Liver (tissue), 9 donors: ENCODE results near the gene LRRC15. TPM values are rescaled to one million over a fixed set of nuclear protein-coding genes. Genes with fewer than 3 reads are reported as not detected.

Experiments used
- DNase-seq: peaks from one replicate; pipeline ENCODE4 v3.0.0-alpha.2; 2017; ENCODE audit warnings: low spot score
- H3K27ac ChIP-seq, 2 donors: one replicate each; pipeline ENCODE4 v1.7.0; 2013; ENCODE audit warnings: inconsistent platforms in 2 of 2, low read length in 2 of 2, control low read depth in 1 of 2, low read depth in 1 of 2, mild to moderate bottlenecking in 1 of 2
- H3K27me3 ChIP-seq, 4 donors: one replicate each; pipeline versions ENCODE4 v1.6.1 to v1.7.0; 2013; ENCODE audit warnings: low read length in 3 of 4, inconsistent platforms in 1 of 4, mild to moderate bottlenecking in 1 of 4, moderate library complexity in 1 of 4; ENCODE audit not compliant: control insufficient read depth in 4 of 4, insufficient read depth in 4 of 4
- H3K36me3 ChIP-seq, 4 donors: one replicate each; pipeline versions ENCODE4 v1.6.1 to v1.7.0; 2013; ENCODE audit warnings: low read length in 3 of 4, mild to moderate bottlenecking in 3 of 4, low read depth in 1 of 4, moderate library complexity in 1 of 4; ENCODE audit not compliant: control insufficient read depth in 4 of 4, insufficient read depth in 3 of 4
- H3K4me1 ChIP-seq, 4 donors: one replicate each; pipeline versions ENCODE4 v1.6.1 to v1.7.0; 2013; ENCODE audit warnings: low read length in 3 of 4, mild to moderate bottlenecking in 3 of 4, moderate library complexity in 1 of 4; ENCODE audit not compliant: control insufficient read depth in 4 of 4, insufficient read depth in 4 of 4
- H3K4me3 ChIP-seq, 3 donors: one replicate each; pipeline versions ENCODE4 v1.6.1 to v1.7.0; 2013; ENCODE audit warnings: low read length in 3 of 3, control low read depth in 1 of 3, low read depth in 1 of 3, mild to moderate bottlenecking in 1 of 3
- H3K9ac ChIP-seq, 2 donors: one replicate each; pipeline ENCODE4 v1.7.0; 2013; ENCODE audit warnings: low read length in 2 of 2, mild to moderate bottlenecking in 2 of 2, moderate library complexity in 2 of 2, control low read depth in 1 of 2, low read depth in 1 of 2
- H3K9me3 ChIP-seq, 4 donors: one replicate each; pipeline versions ENCODE4 v1.6.1 to v1.7.0; 2013; ENCODE audit warnings: low read length in 3 of 4; ENCODE audit not compliant: control insufficient read depth in 4 of 4
- ATF3 ChIP-seq: IDR thresholded peaks from 2 replicates; pipeline ENCODE4 v1.6.1; 2016; ENCODE audit warnings: antibody characterized with exemption
- CTCF ChIP-seq: fragments of 150-350 bp; IDR thresholded peaks from 2 replicates; pipeline ENCODE4 v1.5.1; 2017; ENCODE audit warnings: improper control_type of control experiment, low read depth, low read length; ENCODE audit not compliant: missing input control
- EGR1 ChIP-seq, 2 donors: IDR thresholded peaks; 2 replicates each; pipeline ENCODE4 v1.6.1; 2016 to 2018; ENCODE audit warnings: antibody characterized with exemption in 2 of 2, low read depth in 2 of 2
- FOXA1 ChIP-seq: IDR thresholded peaks from 2 replicates; pipeline ENCODE4 v1.6.1; 2016; ENCODE audit warnings: antibody characterized with exemption
- FOXA2 ChIP-seq: IDR thresholded peaks from 2 replicates; pipeline ENCODE4 v1.6.1; 2016; ENCODE audit warnings: antibody characterized with exemption
- GABPA ChIP-seq, 2 donors: IDR thresholded peaks in 1 of 2; conservative IDR thresholded peaks in 1 of 2; 2 replicates each; pipeline ENCODE4 v1.6.1; 2016; ENCODE audit warnings: antibody characterized with exemption in 2 of 2, mild to moderate bottlenecking in 1 of 2, moderate library complexity in 1 of 2
- HNF4A ChIP-seq, 2 donors: conservative IDR thresholded peaks; 2 replicates each; pipeline ENCODE4 v1.6.1; 2016; ENCODE audit warnings: antibody characterized with exemption in 2 of 2, mild to moderate bottlenecking in 2 of 2
- HNF4G ChIP-seq: IDR thresholded peaks from 2 replicates; pipeline ENCODE4 v1.6.1; 2016; ENCODE audit warnings: antibody characterized with exemption
- JUND ChIP-seq, 2 donors: IDR thresholded peaks; 2 replicates each; pipeline ENCODE4 v1.6.1; 2016; ENCODE audit warnings: antibody characterized with exemption in 2 of 2
- MAX ChIP-seq: IDR thresholded peaks from 2 replicates; pipeline ENCODE4 v1.6.1; 2016; ENCODE audit warnings: antibody characterized with exemption
- RAD21 ChIP-seq, 2 donors: IDR thresholded peaks; 2 replicates each; pipeline ENCODE4 v1.6.1; 2016; ENCODE audit warnings: antibody characterized with exemption in 2 of 2, mild to moderate bottlenecking in 2 of 2
- REST ChIP-seq: IDR thresholded peaks from 2 replicates; pipeline ENCODE4 v1.6.1; 2016; ENCODE audit warnings: antibody characterized with exemption, mild to moderate bottlenecking
- RXRA ChIP-seq, 2 donors: IDR thresholded peaks; 2 replicates each; pipeline ENCODE4 v1.6.1; 2017 to 2018; ENCODE audit warnings: antibody characterized with exemption in 2 of 2, mild to moderate bottlenecking in 1 of 2
- SP1 ChIP-seq: IDR thresholded peaks from 2 replicates; pipeline ENCODE4 v1.6.1; 2018; ENCODE audit warnings: antibody characterized with exemption, mild to moderate bottlenecking
- TAF1 ChIP-seq: conservative IDR thresholded peaks from 2 replicates; pipeline ENCODE4 v1.6.1; 2016; ENCODE audit warnings: antibody characterized with exemption, mild to moderate bottlenecking
- YY1 ChIP-seq: IDR thresholded peaks from 2 replicates; pipeline ENCODE4 v1.6.1; 2016; ENCODE audit warnings: antibody characterized with exemption, mild to moderate bottlenecking
- ZBTB33 ChIP-seq: IDR thresholded peaks from 2 replicates; pipeline ENCODE4 v1.6.1; 2016; ENCODE audit warnings: antibody characterized with exemption
- WGBS: extraction: QIAGEN DNeasy Blood & Tissue Kit; methylation state at CpG from one replicate; pipeline ENCODE4 v1.1.7; 2013; 5-methylcytosine and 5-hydroxymethylcytosine counted together
- polyA plus RNA-seq, 2 donors: library from polyadenylated mRNA; stranded (reverse) in 1 of 2; unstranded in 1 of 2; fragments of 200-250 nt in 1 of 2; fragments of >200 nt in 1 of 2; fragmentation: Nextera tagmentation in 1 of 2; extraction: Ambion mirVana in 1 of 2; gene quantifications; one replicate each; pipeline versions ENCODE4 v1.2.1 to v1.2.3, GENCODE V29; 2013 to 2015
- total RNA-seq, 2 donors: library from RNA; depleted of rRNA; stranded (reverse); fragments of >200 nt; gene quantifications; one replicate each; pipeline ENCODE4 v1.2.3, GENCODE V29; 2014
- donor health status: healthy.
- donor health status: healthy.
- donor health status: healthy.
- donor health status: healthy.
- donor health status: healthy.

The LRRC15 gene
- total and polyA plus RNA-seq, 4 donors = 0.03 to 0.08 (median 0.05) TPM; not detected in 1

- no peak for DNase-seq
- 87% methylated on average over 10 of the region's 10 CpGs for WGBS
- no peak overlapping the region for H3K27ac ChIP-seq
Measured at GRCh38 chr3:194376241-194376560, 6.7 kb upstream of the LRRC15 start.

GRCh38 chr3:194375473-194376240, 6.1 kb upstream of the LRRC15 start:
- DNase-seq = no peak
- Histone ChIP-seq H3K27me3 (peaks cover 0 to 2% (median 0%) of the 10 kb centered on the region in 4 donors), H3K4me3 (no peak overlapping the region), H3K9ac (no peak overlapping the region), H3K9me3 (no peaks in the 10 kb centered on the region), H3K27ac (no peak overlapping the region), H3K4me1 (no peaks in the 10 kb centered on the region), H3K36me3 (no peaks in the 10 kb centered on the region)
- WGBS = 54% methylated on average over 15 of the region's 15 CpGs
- TF ChIP-seq YY1 (no peak), FOXA2 (no peak), GABPA (IDR thresholded peaks at IDR 0.05 in 1 of 2, conservative IDR thresholded peaks at IDR 0.05 in 1 of 2) (no peak), HNF4G (no peak), TAF1 (no peak), MAX (no peak), REST (no peak), EGR1 (IDR thresholded peaks at IDR 0.05; ENCODE audit: low read depth in 2 of 2) (no peak), FOXA1 (no peak), CTCF (no peak), HNF4A (conservative IDR thresholded peaks at IDR 0.05) (no peak), SP1 (no peak), ZBTB33 (no peak), ATF3 (no peak), RXRA (IDR thresholded peaks at IDR 0.05) (no peak), RAD21 (IDR thresholded peaks at IDR 0.05) (no peak), JUND (IDR thresholded peaks at IDR 0.05) (no peak)

More at GRCh38 chr3:194376241-194376560, 6.7 kb upstream of the LRRC15 start:
- Histone ChIP-seq H3K36me3 (no peaks in the 10 kb centered on the region), H3K27me3 (peaks cover 0 to 2% (median 0%) of the 10 kb centered on the region in 4 donors), H3K4me3 (no peak overlapping the region), H3K4me1 (no peaks in the 10 kb centered on the region), H3K9ac (no peak overlapping the region), H3K9me3 (no peaks in the 10 kb centered on the region)
- no peak for TF ChIP-seq MAX
- no peak for TF ChIP-seq HNF4G
- no peak for TF ChIP-seq HNF4A (conservative IDR thresholded peaks at IDR 0.05)
- TF ChIP-seq RXRA (IDR thresholded peaks at IDR 0.05) = no peak
- TF ChIP-seq GABPA (IDR thresholded peaks at IDR 0.05 in 1 of 2, conservative IDR thresholded peaks at IDR 0.05 in 1 of 2) = no peak
- no peak for TF ChIP-seq JUND (IDR thresholded peaks at IDR 0.05)
- no peak for TF ChIP-seq ZBTB33
- TF ChIP-seq EGR1 (IDR thresholded peaks at IDR 0.05; ENCODE audit: low read depth in 2 of 2) = no peak
